GM18502 (cell line): ENCODE measurements around the gene TRABD2B.

ENCODE experiments used
- ATAC-seq: cut with Tn5 transposase; IDR thresholded peaks from one replicate; pipeline ENCODE4 v1.9.1; 2021; ENCODE audit warnings: mild to moderate bottlenecking; ENCODE audit not compliant: unreplicated experiment, poor library complexity

TRABD2B gene

DNA sequence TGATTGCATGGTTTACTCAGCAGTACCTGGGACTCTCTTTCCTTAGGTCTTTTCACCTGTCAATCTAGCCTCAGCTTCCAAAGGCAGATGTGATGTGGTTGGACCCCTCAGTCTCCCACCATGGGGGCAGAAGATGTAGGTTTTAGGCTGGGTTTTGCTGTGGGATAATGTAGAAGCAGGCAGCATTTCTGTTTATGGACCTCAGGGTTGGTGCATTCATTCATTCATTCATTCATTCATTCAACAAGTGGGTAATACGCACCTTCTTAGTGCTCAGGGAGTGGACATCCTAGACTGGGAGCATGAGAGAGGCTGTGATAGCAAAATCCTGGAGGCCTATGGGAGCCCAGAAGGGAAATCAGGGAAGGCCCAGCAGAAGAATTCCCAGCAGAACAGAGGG, 209.6 kb downstream of the TRABD2B start:
- no peak for ATAC-seq

- ATAC-seq, result no peak
Measured at GRCh38 chr1:47786316-47786715, 210.9 kb downstream of the TRABD2B start.

DNA sequence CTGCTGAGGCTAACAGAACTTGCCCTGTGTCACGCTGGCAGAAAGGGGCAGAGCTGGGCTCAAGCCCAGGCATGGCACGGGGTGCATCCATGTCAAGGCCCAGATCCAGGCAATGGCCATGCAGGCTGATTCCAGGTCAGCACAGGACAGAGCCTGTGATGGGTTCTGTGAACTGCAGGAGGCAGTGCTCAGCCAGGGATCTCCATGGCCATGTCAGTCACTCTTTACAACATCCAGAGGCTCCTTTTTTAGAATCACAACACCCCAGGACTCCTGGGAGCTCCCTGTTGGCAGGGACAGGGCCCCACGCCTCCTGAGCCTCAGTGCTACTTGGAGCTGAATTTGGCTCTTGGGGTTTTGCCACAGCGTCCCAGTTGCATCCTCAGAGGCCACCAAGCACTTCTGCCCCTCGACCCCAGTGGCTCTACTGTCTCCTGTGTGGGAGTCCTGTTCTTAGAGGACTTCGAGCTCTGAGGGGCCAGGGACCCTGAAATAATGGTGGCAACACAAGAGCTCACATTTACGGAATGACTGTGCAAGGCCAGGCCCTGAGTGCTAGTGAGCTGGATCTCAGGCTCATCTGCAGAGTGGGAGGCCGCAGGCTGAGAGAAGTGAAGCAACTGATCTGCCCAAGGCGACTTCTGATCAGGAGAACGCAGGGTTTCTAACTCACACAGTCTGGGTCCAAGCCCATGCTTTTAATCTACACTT, 211.5 kb downstream of the TRABD2B start:
- no peak for ATAC-seq

- no peak for ATAC-seq
Measured at GRCh38 chr1:47785118-47785517, 212.1 kb downstream of the TRABD2B start.

DNA sequence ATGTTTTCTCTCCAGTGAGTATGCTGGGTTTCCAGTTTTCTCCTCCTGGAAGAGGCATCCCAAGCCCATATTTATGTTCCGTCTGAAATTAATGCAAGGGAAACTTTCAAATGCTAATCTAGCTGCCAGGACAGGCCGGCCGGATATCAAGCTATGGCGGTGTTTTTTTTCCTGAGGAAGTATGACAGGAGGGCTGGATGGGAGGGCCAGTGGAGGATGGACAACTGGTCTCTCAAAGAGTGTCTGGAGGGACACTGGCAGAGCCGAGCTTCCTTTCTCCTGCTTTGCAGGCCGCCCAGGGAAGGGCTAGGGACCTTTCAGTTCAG, 212.7 kb downstream of the TRABD2B start:
- ATAC-seq, result no peak

GRCh38 chr1:47783638-47784496, 213.3 kb downstream of the TRABD2B start:
- ATAC-seq, result no peak

DNA sequence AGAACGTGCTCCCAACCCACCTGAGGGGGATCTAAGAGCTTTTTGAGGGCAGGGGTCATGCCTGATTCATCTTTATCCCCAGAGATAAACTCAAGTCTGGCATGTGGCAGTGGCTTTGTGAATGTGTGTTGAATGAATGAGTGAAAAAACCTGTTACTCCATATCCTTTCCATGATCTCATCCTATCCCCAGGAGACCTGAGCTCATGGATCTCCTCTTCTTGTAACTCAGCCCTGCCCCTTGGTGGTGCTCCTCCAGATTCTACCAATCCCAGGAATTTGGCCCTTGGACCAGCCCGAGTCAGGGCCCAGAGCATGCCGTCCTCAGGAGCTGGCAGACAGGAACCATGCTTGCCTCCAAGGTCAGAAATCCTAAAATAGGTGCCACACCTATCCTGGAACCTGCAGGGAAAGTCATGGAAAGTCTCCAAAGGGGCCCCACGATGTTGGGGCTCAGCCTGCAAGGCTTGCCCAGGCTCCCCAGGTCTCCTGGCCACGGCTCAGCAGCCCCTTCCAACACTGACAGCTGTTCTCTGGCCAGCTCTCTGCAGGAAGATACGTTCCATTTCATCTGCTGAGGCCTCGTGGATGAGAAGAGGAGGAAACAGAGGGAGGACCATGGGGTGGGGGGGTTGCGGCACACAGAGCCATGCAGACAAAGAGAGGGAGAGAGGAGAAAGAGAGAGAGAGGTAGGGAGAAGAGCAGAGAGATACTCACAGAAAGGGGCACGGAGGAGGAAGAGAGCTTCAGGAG, 214.6 kb downstream of the TRABD2B start:
- no peak for ATAC-seq

DNA sequence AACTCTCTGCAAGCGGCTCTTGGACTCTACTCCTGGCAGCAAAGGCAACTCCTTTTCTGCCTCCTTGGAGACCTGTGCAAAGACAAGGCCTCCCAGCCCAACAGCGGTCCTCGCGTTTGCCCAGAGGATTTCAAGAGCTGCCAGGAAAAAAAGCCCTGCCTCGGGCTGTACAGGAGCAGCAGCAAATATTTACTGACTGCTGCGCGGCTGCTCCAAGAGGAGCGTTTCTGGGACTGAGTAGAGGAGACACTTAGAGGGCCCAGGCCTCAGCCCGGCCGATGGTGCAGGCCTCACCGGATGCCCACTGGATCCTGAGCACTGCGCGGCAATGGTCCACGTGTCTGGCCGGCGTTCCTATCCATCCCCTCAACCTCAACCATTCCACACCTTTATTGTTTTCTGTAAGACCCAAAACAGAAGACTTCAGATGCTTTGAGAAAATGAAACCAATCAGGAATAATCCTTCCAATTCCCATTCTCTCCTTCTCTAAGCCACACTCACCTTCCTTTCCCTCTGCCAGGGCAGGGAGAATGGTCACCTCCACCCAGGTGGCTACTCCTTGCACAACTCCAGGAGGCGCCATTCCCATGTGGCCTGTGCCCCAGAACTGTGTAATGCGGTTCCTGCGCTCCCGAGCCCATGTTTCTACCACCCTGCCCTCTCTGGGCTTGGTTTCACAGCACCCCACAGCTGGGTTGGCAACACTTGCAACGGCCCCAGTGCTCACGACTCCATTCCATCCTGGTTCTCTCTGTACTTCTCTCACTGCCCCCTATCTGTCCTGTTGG, 215.8 kb downstream of the TRABD2B start:
- ATAC-seq, result no peak

GRCh38 chr1:47780469-47780995, 216.7 kb downstream of the TRABD2B start:
- no peak for ATAC-seq

DNA sequence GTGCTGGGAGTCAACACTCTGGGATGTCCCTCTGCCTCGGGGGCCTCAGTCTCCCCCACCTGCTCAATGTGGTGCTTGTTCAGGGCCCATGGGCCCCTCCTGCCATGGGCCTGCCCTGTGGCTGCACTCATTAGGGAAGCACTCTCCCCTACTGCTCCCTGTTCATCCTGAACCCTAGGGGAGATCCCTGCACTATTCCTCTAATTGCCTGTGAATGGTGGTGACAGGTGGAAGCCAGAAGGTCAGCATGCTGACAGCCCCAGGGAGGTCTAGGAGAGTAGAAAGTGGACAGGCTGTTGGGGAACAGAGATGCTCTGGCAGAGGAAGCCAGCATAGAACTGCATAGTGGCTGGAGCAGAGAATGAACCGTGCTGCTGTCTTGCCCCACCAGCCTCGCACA, 217.6 kb downstream of the TRABD2B start:
- no peak for ATAC-seq

GRCh38 chr1:47778280-47778679, 218.9 kb downstream of the TRABD2B start:
- ATAC-seq, result no peak

DNA sequence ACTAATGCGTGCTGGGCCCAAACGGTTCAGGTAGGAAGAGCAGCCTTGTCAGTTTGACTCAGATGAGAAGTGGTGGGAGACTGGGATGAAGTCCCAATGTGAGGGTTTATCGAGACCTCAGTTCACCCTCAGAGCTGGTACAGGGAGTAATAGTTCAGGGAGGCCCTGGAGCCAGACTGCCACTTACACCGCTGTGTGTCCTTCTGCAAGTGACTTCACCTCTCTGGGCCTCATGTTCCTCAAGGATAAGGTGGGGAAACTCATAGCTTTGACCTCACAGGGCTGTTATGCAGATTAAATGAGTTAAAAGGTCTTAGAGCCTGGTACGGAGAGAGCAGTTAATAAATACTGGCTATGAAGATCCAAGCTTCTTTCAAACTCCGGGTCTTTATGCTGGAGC, 219.9 kb downstream of the TRABD2B start:
- ATAC-seq, result no peak

DNA sequence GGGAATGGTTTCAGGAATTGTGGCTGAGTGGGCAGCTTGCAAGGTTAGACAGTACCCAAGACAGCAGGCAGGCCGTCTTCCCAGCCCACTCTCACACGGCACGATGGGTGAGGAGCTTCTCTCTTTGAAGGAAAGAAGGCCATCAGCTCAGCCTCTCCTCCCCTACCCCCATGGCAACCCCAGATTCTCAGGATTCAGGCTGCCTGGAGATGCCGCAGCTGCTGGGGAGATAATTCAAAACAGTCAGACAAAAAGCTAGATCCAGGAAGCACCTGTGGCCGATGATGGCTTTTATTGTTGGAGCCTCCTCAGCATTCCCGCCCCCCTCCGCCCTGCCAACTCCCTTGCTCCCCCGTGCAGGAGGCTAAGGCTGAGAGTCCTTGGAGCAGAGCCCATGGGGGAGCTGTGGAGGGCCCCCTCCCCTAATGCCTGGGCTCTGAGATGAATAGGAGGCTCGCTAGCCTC, 220.5 kb downstream of the TRABD2B start:
- no peak for ATAC-seq

GRCh38 chr1:47774986-47775834, 222.0 kb downstream of the TRABD2B start:
- no peak for ATAC-seq

- ATAC-seq, result no peak
Measured at GRCh38 chr1:47772960-47773682, 224.1 kb downstream of the TRABD2B start.

DNA sequence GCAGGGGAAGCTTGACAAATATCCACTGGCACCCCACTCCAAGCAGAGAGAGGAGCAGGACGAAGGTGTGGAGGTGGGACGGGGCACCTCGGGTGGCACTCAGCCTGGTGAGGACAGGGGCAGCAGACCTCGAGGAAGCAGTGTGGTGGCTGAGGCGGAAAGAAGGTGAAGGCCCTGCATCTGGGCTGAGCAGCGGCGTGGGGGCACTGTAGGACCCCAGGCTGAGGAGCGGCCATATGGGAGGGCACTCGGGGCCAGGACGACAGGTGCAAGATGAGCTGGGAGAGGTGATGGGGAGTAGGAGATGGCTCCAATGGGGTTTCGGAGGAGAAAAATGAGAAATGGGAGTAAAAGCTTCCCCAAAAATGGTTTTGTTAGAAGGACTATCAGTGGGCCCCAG, 224.9 kb downstream of the TRABD2B start:
- no peak for ATAC-seq

DNA sequence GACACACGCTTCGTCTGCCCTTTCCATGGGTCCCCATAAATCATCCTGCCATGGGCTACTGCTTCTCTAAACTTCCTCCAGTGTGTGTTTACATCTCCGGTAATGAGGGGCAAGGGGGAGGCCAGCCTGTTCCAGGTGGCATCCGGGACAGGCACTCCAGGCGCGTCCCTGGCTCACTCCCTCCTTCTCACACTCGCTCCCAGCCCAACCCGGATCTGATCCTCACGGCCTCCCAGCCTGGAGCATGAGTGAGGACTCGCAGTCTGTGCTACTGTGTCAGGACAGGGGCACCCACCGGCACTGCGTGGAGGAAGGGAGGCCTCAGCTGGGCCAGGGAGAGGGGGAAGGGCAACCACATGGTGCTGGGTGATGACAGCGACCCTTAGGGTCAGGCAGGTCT, 225.4 kb downstream of the TRABD2B start:
- no peak for ATAC-seq

DNA sequence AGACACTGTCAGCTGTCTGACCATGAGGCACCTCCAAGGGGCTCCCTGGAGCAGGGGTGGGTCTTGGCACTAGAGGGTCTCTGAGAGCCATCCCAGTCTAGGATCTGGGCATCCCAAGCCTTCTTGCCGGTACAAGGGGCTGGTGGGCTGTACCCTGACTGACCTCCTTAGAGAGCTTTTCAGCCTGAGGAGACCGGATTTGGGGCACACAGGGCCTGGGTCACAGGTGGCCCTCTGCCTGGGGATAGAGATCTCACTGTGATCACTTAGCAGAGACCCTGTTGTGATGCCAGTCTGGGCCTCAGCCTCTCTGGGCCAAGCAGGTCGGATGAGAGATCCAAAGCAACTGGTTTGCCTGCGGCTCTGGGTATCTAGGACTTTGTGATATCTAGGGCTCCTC, 227.2 kb downstream of the TRABD2B start:
- no peak for ATAC-seq

DNA sequence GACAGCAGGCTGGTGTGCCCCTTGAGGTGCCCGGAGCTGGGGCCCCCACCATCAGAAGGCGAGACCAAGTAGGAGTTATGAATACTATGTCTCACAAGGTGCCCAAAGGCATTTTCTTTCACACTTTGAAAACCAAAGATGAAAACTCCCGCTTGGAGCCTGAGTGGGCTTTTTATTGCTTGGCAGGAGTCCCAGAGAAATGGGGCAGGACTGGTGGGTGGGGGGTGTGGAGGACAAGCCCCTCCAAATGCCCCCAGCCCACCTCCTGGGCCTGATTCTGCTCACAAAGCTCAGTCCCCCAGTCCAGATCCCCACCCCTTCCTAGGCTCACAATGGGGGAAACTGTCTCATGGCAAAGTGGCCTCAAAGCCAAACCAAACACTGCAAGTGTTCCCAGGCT, 227.9 kb downstream of the TRABD2B start:
- ATAC-seq, result no peak
